ENCODE data around the gene MTERF2.
"Not testable (repeated sequence)": the region's sequence is repeated elsewhere in the genome, so short reads cannot be mapped to it uniquely, and the experiment has no call there.

Gene MTERF2

GRCh38 chr12:106986625-106987389 lies at the start of gene MTERF2:
MTERF2 (minus strand) TSS chr12:106987146; CDS start chr12:106978714, 8,432 bp downstream.
- DNase-seq: peak; percentile 90

- no peak for DNase-seq
These were observed 48.8 kb upstream of the MTERF2 start for GRCh38 chr12:107035733-107036132.

- no peak for DNase-seq
These were observed 47.1 kb upstream of the MTERF2 start for GRCh38 chr12:107033758-107034739.

GRCh38 chr12:107032266-107032665 lies 45.3 kb upstream of the MTERF2 start:
- DNase-seq: no peak

GRCh38 chr12:107031061-107031460 lies 44.1 kb upstream of the MTERF2 start:
- no peak for DNase-seq

- DNase-seq: no peak
These were observed 42.1 kb upstream of the MTERF2 start for GRCh38 chr12:107029081-107029480.

- DNase-seq: no peak
These were observed 40.7 kb upstream of the MTERF2 start for GRCh38 chr12:107027636-107028053.

- DNase-seq: no peak
These were observed 40.1 kb upstream of the MTERF2 start for GRCh38 chr12:107026806-107027635.

- not testable (repeated sequence) for DNase-seq
These were observed 39.4 kb upstream of the MTERF2 start for GRCh38 chr12:107026356-107026755.

- DNase-seq: no peak
These were observed 38.7 kb upstream of the MTERF2 start for GRCh38 chr12:107025671-107026070.

- no peak for DNase-seq
These were observed 32.6 kb upstream of the MTERF2 start for GRCh38 chr12:107019546-107019945.

GRCh38 chr12:107017042-107017441 lies 30.1 kb upstream of the MTERF2 start:
- no peak for DNase-seq

GRCh38 chr12:107014055-107014454 lies 27.1 kb upstream of the MTERF2 start:
- DNase-seq: no peak

GRCh38 chr12:107012736-107013425 lies 25.9 kb upstream of the MTERF2 start:
- DNase-seq: no peak

- DNase-seq: no peak
These were observed 24.6 kb upstream of the MTERF2 start for GRCh38 chr12:107011519-107011918.

- no peak for DNase-seq
These were observed 20.5 kb upstream of the MTERF2 start for GRCh38 chr12:107007411-107007810.

- DNase-seq: not testable (repeated sequence)
These were observed 15.7 kb upstream of the MTERF2 start for GRCh38 chr12:107002665-107003064.

GRCh38 chr12:106999446-106999845 lies 12.5 kb upstream of the MTERF2 start:
- DNase-seq: no peak

GRCh38 chr12:106997916-106998315 lies 11.0 kb upstream of the MTERF2 start:
- no peak for DNase-seq

GRCh38 chr12:106996102-106996501 lies 9.2 kb upstream of the MTERF2 start:
- not testable (repeated sequence) for DNase-seq

GRCh38 chr12:106994579-106995220 lies 7.8 kb upstream of the MTERF2 start:
- no peak for DNase-seq

- no peak for DNase-seq
These were observed 900 bp upstream of the MTERF2 start for GRCh38 chr12:106987846-106988245.
